Peyer's patch (tissue), 4 donors: ENCODE measurements around the gene ZNF350.

Experiments
- POLR2A ChIP-seq, 2 donors: fragments of 450-650 bp; IDR thresholded peaks; one replicate each; pipeline ENCODE4 v1.5.1; 2017; ENCODE audit warnings: antibody characterized with exemption in 2 of 2, mild to moderate bottlenecking in 2 of 2, moderate library complexity in 2 of 2
- TF ChIP-seq, protein P1 (sequence below), 6 experiments: fragments of 450-650 bp in 4 of 6; fragments of 200-600 bp in 2 of 6; sonication (generic) in 1 of 6; IDR thresholded peaks; one replicate each; pipeline ENCODE4 v1.5.1; 2017 to 2019; ENCODE audit warnings: antibody characterized with exemption in 6 of 6, mild to moderate bottlenecking in 3 of 6, moderate library complexity in 1 of 6

DNA sequence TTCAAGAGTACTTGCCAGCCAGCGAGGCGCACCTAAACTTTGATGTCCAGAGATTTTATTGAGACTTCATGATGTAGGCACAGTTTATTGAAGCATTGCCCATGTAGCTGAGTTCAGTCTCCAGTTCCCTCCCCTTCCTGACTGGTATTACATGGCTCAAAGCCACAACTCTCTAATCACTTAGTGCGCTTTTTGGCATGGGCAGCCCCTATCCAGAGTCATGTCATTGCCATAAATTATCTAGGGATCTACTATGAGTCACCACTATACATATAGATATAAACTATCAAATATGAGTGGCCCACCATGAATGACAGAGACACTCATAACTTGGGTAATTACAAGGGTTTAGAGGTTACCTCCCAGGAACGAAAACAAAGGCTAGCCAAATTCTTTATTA, 33.9 kb upstream of the ZNF350 start:
- TF ChIP-seq POLR2A (IDR thresholded peaks at IDR 0.05) = no peak
- TF ChIP-seq, protein P1, sequence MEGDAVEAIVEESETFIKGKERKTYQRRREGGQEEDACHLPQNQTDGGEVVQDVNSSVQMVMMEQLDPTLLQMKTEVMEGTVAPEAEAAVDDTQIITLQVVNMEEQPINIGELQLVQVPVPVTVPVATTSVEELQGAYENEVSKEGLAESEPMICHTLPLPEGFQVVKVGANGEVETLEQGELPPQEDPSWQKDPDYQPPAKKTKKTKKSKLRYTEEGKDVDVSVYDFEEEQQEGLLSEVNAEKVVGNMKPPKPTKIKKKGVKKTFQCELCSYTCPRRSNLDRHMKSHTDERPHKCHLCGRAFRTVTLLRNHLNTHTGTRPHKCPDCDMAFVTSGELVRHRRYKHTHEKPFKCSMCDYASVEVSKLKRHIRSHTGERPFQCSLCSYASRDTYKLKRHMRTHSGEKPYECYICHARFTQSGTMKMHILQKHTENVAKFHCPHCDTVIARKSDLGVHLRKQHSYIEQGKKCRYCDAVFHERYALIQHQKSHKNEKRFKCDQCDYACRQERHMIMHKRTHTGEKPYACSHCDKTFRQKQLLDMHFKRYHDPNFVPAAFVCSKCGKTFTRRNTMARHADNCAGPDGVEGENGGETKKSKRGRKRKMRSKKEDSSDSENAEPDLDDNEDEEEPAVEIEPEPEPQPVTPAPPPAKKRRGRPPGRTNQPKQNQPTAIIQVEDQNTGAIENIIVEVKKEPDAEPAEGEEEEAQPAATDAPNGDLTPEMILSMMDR (IDR thresholded peaks at IDR 0.05) = no peak
